BE2C (cell line): Measurements from ENCODE around the gene DUSP14.

ENCODE experiments used
- DNase-seq: peaks from one replicate; pipeline ENCODE4 v3.0.0-alpha.2; 2020
- H3K27me3 ChIP-seq: fragments of 250-450 bp; sonication (Bioruptor Pico); 2 replicates; pipeline ENCODE4 v1.5.1; 2020; ENCODE audit warnings: mild to moderate bottlenecking
- H3K36me3 ChIP-seq: fragments of 250-450 bp; sonication (Bioruptor Pico); 2 replicates; pipeline ENCODE4 v1.5.1; 2020; ENCODE audit warnings: mild to moderate bottlenecking
- H3K4me1 ChIP-seq: fragments of 250-450 bp; sonication (Bioruptor Pico); 2 replicates; pipeline ENCODE4 v1.5.1; 2020
- H3K4me3 ChIP-seq: 2 replicates; pipeline ENCODE4 v1.5.1; 2011; ENCODE audit warnings: low read depth, low read length
- H3K9me3 ChIP-seq: fragments of 250-450 bp; sonication (Bioruptor Pico); 2 replicates; pipeline ENCODE4 v1.5.1; 2020
- CTCF ChIP-seq: IDR thresholded peaks from 2 replicates; pipeline ENCODE4 v1.5.1; 2012; ENCODE audit warnings: mild to moderate bottlenecking, low read depth, low read length

DUSP14 gene

GRCh38 chr17:37481001-37481665 is 8.6 kb upstream of the DUSP14 start:
- Histone ChIP-seq H3K27me3 (no peaks in the 10 kb centered on the region), H3K4me3 (no peak overlapping the region), H3K4me1 (peaks cover 4% of the 10 kb centered on the region; the same call in 1 of the 2 replicates), H3K36me3 (peaks cover 12% of the 10 kb centered on the region), H3K9me3 (no peaks in the 10 kb centered on the region)
- TF ChIP-seq CTCF = no peak
- DNase-seq = no peak

- DNase-seq = no peak
- Histone ChIP-seq H3K4me1 (peaks cover 4% of the 10 kb centered on the region), H3K36me3 (peaks cover under 1% of the 10 kb centered on the region; the same call in 1 of the 2 replicates), H3K27me3 (no peaks in the 10 kb centered on the region), H3K9me3 (no peaks in the 10 kb centered on the region), H3K4me3 (no peak overlapping the region)
- TF ChIP-seq CTCF = no peak
Observed at GRCh38 chr17:37483311-37484039, 6.2 kb upstream of the DUSP14 start.

GRCh38 chr17:37485938-37486570 is 3.6 kb upstream of the DUSP14 start:
- Histone ChIP-seq H3K27me3 (no peaks in the 10 kb centered on the region), H3K9me3 (no peaks in the 10 kb centered on the region), H3K4me1 (peaks cover 6% of the 10 kb centered on the region), H3K4me3 (no peak overlapping the region), H3K36me3 (no peaks in the 10 kb centered on the region)
- TF ChIP-seq CTCF = no peak
- DNase-seq = no peak

GRCh38 chr17:37488009-37488604 is 1.6 kb upstream of the DUSP14 start:
- no peak for TF ChIP-seq CTCF
- H3K9me3 ChIP-seq = no peaks in the 10 kb centered on the region
- peaks cover 6% of the 10 kb centered on the region for H3K4me1 ChIP-seq
- no peaks in the 10 kb centered on the region for H3K27me3 ChIP-seq
- no peak for DNase-seq
- H3K4me3 ChIP-seq = peak overlapping the region; percentile 83
- H3K36me3 ChIP-seq = no peaks in the 10 kb centered on the region

GRCh38 chr17:37488607-37489196 is 989 bp upstream of the DUSP14 start:
- Histone ChIP-seq H3K4me3 (peak overlapping the region; percentile 83), H3K27me3 (no peaks in the 10 kb centered on the region), H3K9me3 (no peaks in the 10 kb centered on the region), H3K36me3 (no peaks in the 10 kb centered on the region), H3K4me1 (peaks cover 3% of the 10 kb centered on the region)
- no peak for TF ChIP-seq CTCF
- peak; percentile 36 for DNase-seq
